GM18498 (cell line): ENCODE measurements around the gene PRDM15.

Source experiments
- ATAC-seq: cut with Tn5 transposase; IDR thresholded peaks from one replicate; pipeline ENCODE4 v1.9.1; 2021; ENCODE audit warnings: mild to moderate bottlenecking, moderate library complexity; ENCODE audit not compliant: unreplicated experiment

The PRDM15 gene

DNA sequence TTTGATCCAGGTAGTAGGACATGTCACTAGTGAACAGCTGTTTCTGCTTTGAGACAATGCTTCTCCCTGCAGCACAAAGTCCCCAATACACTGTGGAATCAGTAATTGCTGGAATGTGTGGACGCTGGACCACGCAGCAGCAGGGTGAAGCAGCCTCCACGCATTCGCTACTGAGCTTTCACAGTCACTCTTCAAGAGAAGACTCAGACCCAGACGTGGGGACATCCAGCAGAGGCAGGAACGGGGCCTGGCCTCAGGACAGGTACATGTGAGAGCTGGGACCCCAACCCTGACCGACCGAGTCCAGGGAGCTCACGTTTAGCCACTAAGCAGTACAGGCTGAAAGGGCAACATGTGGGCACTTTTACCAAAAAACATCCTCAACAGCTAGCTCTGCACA lies 34.1 kb upstream of the PRDM15 start:
- no peak for ATAC-seq

DNA sequence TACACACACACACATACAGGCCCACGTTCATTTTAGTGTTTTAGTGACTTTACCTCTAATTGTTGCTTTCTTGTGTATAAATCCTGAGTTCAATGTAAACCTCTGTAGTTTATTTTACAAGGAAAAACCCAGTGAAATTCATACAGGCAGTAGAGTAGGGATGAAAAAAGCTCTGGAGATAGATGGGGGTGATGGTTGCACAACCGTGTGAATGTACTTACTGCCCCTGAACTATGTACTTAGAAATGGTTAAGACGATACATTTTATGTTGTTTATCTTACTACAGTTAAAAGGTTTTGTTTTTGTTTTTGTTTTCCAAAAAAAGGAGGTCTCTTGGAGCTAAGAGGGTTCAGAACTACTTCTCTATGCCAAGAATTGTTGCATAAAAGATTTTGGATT lies 29.7 kb upstream of the PRDM15 start:
- ATAC-seq = no peak

DNA sequence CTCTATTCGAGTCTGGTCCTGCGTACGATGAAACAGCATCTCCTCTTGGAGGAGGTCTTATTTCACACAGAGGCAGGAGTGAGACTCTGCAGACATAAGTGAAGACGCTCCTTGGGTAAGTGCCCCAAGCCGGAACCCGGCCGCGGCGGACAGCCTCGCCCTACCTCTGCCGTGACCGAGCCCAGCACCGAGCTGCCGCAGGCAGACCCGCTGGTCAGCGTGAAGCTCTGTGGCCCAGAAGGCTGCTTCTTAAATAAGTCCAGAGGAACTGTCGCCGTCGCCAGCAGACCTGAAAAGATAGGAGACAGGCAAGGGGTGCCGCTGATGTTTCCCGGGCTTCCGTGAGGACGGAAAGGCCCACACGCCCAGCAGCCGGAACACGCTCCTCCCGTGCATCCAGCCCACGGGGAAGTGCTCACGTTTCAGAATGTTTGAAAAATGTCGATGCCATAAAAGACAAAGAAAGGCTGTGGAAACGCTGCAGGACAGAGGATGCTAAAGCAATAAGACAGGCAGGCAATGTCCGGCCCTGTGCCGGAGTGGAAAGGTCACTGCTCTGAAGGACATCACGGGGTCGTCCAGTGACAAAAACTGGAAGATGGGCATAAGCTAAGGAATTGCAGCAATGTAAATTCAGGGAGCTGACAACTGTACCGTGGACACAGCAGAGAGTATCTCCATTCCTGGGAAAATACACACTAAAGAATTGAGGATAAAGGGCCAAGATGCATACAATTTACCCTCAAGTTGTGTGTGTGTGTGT lies 28.5 kb upstream of the PRDM15 start:
- ATAC-seq = no peak

DNA sequence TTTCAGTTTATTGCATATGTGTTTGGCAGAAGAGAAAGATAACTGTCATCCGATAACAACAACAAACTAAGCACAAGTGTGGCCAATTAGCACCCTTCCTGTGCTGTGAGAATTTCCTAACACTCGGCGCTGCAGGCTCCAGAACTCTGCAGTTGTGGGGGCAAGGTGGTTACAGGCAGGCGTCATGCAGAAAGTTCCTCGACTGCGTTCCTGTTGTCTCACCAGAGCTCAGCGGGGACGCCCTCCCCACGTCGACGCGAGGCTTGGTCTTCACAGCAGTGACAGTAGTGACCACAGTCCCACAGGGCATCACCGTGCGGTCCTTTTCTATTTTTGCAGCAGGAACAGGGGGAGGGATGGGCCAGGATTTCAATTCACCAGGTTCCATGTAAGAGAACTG lies 27.6 kb upstream of the PRDM15 start:
- ATAC-seq = no peak

DNA sequence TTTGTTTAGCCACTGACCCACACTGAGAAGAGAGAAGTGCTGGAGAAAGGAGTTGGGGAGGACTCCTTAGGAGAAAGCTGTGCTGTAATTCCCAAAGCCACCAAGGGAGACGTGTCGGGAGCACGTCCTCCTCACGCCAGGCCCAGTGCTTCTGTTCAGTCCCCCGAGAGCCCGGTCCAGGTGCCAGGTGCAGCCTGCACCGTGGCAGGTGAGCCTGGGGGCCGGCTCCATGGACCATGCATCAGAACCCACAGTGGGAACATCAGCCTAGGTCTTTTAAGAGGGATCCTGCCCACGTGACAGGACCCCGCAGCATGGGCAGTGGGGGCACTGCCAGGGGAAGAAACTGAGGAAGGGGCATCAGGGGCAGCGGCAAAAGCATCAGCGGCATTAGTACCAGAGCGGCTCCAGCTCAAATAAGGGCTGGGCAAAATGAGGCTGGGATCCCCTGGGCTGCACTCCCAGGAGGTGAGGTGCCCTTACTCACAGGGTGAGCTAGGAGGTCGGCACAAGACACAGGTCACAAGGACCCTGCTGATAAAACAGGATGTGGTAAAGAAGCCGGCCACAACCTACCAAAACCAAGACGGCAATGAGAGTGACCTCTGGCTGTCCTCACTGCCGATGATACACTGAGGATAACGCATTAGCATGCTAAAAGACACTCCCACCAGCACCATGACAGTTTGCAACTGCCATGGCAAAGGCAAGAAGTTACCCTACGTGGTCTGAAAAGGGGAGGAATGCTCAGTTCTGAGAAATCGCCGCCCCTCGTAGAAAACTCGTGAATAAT lies 24.6 kb upstream of the PRDM15 start:
- ATAC-seq = no peak

DNA sequence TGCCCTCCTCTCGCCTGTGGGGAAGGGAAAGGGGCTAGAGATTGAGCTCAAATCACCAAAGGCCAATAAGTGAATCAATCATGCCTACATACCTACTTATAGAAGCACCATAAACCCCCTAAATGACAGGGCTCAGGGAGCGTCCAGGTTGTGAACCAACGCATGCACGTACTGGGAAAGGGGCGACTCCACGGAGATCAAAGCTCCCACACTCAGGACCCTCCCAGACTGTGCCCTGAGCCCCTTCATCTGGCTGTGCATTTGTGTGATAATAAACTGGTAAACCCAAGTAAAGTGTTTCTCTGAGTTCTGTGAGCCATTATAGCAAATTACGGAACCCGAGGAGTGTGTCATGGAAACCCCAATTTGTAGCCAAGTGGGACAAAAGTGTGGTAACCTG lies 23.8 kb upstream of the PRDM15 start:
- ATAC-seq = no peak

DNA sequence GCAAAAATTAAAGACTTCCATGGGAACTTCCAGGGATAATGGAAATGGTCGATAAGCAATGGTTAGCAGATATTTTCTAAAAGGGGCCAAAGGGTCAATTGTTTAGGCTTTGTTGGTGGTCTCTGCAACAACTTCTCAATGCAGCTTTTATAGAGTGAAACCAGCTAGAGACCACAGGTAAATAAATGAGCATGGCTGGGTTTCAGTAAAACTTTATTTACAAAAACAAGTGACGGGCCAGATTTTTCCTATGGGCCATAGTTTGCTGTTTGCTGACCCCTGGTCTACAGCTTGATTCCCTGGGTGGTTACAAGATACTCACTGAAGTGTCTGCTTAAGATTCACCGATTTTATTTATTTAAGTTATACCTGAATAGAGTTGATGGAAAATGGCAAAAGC lies 22.6 kb upstream of the PRDM15 start:
- no peak for ATAC-seq

DNA sequence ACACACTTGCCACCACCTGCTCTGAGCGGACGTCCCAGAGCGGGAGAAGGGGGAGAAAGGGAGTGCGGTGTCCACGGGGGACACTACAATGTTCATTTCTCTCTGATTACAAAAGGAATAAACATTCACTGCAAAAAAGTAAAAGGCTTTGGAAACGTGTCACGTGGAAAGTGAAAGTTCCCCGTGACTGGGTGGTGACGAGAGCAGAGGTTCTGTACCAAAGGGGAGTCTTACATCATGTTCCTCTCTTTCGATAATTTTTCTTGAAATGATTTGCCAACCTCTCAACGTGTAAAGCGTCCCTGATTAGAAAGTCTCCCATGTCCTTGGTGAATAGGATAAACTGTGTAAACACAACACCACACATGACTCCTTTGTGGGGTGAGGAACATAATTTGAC lies 22.0 kb upstream of the PRDM15 start:
- no peak for ATAC-seq

DNA sequence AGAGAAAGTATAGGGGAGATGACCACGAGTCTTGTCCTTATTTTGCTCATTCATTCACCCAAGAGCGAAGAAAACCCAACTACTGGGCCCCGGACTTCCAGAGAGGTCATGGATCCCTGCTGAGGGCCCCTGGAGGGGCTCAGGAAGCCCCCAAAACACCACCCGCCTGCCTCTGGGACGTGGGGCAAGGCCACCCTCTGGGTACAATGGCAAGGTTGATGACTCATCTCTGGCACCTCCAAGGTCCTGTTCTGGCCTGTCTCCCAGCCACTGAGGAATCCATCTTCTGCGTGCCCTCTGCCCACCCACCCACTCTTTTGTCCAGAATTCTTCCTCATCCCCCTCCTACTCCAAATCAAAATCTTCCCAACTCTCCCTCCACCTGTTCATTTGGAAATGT lies 21.3 kb upstream of the PRDM15 start:
- no peak for ATAC-seq

DNA sequence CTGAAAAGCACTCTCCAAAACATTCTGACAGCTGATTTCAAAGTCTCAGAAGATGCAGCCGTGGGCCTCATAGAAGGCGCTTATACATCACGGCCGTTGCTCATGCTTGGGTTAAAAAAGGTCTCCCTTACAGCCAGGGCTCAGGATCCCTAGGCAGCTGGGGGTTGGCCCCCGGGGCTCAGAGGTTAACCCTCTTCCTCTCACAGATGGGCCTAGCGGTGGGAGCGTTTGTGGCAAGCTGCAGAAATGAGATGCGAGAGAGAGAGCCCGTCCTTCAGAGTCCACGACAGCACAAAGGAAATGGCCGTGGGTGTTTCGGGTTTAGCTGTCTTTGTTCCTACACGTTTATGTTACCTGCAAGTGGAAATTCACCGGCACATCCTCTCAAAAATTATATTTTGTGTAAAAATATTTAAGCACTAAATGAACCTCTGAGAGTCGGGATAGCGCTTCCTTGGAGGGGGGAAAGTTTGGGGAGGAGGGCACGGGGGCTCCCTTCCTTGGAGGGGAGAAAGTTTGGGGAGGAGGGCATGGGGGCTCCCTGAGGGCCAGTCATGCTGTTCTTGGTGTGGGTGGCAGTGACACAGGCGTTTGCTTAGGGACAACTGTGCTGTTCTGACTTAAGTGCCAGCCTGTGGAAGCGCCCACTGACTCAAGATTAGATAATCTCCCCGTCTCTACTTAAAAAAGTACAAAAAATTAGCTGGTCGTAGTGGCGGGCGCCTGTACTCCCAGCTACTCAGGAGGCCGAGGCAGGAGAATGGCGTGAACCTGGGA lies 20.5 kb upstream of the PRDM15 start:
- ATAC-seq = no peak

DNA sequence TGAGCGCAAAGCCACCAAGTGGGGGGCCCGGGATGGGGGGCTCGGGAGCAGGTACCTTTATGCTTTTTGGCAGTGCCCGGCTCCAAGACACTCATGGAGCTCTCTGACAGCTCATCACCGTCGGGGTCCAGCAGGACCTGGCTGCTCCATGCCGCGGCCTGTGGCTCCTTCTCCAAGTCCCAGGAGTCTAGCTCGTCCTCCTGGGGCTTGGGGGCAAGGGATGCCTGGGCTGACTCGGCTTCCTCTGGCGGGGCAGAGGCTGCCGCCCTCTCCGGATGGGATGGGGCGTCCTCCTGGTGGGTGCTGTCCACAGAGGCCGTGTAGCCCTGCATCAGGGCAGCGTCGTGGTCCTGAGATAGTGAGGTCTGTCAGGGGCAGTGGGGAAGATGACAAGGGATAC lies 19.9 kb upstream of the PRDM15 start:
- no peak for ATAC-seq

DNA sequence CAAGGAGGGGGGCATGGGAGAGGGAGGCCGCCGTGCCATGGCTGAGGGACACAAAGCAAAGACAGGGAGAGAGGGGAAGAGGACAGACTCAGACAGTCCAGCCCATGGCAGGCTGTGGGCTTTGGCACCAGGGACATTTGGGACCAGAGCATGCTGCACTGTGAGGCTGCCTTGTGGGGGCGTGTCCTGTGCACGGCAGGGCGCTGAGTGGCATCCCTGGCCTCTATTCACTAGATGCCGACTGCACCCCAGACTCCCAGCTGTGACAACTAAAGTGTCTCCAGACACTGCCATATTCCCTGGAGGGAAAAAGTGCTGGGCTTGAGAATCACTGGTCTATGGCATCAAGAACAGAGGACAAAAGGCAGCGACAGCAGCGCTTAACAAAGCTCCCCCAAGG lies 18.6 kb upstream of the PRDM15 start:
- ATAC-seq = no peak

DNA sequence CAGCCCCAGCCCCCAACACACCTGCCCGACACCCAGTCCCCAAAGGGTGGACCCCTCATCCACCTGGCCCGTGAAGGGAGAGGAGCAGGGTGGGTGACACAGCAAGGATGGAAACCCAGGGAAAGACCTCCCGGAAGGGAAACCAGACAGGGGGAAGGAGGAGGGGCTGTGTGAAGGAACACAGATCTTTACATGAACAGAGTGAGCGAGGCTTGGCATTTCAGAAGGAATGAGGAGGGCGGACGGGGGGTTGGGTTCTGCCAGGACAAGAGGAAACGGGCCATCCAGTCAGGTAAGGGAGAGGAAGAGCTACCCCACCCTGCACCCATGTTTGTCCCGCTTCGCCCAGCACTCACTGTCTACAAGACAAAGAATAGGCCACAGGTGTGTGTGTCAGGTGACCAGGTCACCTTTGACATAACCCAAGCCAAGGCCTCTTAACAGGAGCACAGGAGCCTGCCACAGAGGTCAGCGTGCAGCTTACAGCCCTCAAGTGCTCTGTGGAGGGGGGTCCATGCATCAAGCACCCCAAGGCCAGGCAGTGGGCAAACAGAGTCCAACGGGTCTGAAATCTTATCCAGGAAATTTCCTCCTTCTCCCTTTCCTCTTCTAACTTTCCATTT lies 18.0 kb upstream of the PRDM15 start:
- no peak for ATAC-seq

DNA sequence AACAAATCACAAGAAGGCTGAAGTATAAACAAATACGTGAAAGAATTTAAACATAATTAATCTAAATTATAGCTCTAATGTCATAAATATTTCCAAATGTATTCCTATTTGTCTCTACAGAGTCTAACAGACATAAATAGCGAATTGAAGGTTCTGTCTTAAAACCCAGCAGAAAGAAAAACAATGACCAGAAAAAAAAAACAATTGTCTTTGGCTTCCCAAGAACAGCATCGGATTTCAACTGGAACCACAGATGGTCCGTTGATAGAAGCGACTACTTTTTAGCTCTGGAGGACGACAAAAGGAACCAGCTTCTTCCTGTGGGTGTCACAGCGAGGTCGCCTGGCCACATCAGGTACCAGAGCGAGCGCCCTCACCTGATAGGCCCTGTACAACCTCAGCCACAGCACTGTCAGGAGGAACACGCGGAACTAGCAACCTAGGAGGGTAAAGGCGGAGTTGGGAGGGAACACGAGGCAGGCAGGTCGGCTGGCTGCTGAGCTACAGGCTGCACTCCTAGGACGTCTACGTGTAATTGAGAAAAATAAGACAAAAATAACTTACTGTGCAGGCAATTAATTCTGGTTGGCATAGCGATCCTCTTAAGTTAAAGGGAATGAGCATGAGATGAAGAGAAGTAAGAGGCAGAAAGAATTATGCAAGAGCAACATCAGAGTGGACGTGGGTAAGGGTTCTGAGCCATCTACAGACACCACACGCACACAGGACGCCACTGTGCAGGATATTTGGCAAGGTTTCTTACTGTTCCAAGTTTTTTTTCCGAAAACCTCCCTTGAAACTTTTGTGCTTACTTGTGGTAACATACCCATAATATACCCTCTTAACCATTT lies 16.7 kb upstream of the PRDM15 start:
- ATAC-seq = no peak

DNA sequence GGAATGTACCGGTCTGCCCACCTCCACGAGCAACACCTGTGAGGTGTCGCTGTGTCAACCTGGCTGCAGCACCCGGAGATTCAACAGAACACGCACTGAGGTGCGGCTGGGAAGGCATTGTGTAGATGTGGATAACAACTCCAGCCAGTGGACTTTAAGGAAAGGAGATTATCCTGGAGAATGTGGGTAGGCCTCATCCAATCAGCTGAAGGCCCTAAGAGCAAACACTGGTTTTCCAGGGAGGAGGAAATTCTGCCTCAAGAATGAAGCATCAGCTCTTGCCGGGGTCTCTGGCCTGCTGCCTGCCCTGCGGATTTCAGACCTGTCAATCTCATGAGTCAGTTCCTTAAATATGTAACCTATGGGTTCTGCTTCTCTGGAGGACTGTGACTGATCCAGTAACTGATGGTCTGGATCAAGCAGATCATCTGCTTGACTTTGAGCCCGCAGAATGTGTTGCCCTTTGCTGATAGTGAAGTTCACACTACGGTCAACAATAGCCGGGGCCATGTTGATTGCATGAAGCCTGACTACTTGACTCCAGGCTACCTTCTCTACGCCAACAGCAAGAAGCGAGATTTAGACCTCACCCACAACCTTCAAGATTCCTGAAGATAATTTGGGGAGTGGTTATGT lies 15.9 kb upstream of the PRDM15 start:
- no peak for ATAC-seq

DNA sequence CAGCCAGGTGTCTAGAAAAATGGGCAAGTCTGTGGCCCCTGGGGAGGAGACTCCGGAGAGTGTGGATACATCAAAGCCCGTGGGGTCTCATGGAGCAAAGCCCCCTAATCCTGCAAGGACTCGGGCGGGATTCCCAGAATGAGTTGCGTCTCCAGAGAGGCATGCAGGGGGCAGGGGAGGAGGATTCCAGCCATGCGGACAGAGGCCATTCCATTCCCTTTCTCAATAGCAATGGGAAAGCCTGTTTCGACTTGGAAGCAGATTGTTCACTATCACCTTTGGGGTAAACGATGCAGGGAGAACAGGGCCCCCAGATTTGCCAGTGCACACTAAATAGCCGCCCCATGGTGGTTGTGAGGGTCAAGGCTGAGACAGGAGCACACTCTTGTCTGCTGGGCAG lies 15.4 kb upstream of the PRDM15 start:
- no peak for ATAC-seq

DNA sequence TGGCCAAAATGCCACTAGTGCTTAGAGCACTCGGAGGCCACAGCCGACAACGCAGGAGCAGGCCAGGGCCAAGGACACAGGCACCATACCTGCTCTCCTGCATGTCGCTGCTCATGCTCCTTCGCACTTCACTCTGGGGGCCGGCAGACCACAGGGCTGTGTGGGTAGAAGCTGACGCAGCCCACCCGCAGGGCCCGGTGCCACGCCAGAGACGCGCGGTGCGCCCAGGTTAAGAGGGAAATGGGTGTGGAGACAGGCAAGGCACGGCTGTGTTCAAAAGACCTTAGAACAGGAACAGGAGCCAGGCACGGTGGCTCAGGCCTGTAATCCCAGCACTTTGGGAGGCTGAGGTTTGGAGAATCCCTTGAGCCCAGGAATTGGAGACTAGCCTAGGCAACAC lies 13.6 kb upstream of the PRDM15 start:
- ATAC-seq = no peak

DNA sequence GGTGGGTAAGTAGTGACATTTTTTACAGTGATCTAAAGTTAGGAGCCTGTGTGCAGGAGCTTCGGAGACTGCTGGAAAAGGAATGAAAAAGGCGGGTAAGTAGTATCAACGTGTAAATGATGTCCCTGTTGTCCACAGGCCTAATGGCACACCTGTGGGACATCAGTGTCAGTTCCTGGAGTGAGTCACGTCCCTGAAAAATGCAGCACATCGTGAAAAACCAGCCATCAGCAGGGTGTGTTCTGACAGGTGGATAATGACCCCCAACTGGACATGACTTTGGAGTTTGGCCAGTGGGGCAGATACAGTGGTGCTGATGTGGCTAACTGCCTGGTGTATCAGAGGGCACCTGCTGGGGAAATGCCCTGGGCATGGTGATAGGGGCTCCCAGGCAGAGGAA lies 12.0 kb upstream of the PRDM15 start:
- no peak for ATAC-seq

DNA sequence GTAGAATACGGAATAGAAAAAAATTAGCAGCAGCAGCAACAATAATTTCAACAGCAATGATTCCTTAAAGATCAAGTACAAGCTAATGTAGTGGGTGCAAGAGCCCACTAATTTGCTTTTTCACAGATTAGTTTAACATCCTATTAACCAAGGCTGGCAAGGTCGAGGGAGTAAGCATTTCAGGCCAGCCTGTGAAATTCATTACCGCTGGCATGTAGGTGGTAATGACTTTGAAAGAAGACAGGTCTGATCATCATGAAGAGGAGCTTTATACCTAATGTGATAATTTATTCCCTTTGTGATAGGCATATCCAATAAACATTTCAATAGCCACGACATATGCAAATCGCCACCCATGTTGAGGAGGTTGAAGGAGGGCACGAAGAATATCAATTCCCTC lies 11.2 kb upstream of the PRDM15 start:
- ATAC-seq = no peak
